HepG2 (cell line): Measurements from ENCODE around the gene CRKL. TPM values are rescaled to one million over a fixed set of nuclear protein-coding genes. Genes with fewer than 3 reads are reported as not detected.

Experiments used
- ATAC-seq: fragments of 200-7000 bp; cut with Tn5 transposase; 3 replicates; pipeline ENCODE4 v1.9.1; 2020; ENCODE audit warnings: mild to moderate bottlenecking, moderate library complexity
- BruUV-seq: library from RNA; stranded (reverse); fragments of 400-500 nt; replicated peaks from 2 replicates; lab custom pipeline; 2021; lab: Mats Ljungman, UMichigan
- CTCF ChIA-PET: fragments of 300-600 bp; formaldehyde crosslinking; extraction: SDS; loops from one replicate; lab custom pipeline; 2021; ENCODE audit warnings: low total read pairs, inconsistent platforms, low intra/inter-chr PET ratio; lab: Yijun Ruan, JAX
- POLR2A ChIA-PET: fragments of 350-600 bp; sonication (Branson Sonifier 250); formaldehyde crosslinking; loops from one replicate; lab custom pipeline; 2020; ENCODE audit warnings: antibody characterized with exemption, inconsistent platforms; lab: Yijun Ruan, JAX
- DNase-seq: peaks from one replicate; pipeline ENCODE4 v3.0.0-alpha.2; 2015; ENCODE audit warnings: low spot score
- FAIRE-seq: peaks from 3 replicates; lab custom pipeline; 2011; peaks lifted over from hg19 to GRCh38; lab: Jason Lieb, UNC
- H2AFZ ChIP-seq: one replicate; pipeline ENCODE4 v1.6.1; 2011; ENCODE audit warnings: low read length, inconsistent platforms
- H3K27ac ChIP-seq: fragments of 300-600 bp; 3 replicates; pipeline ENCODE4 v1.8.0; 2011; ENCODE audit warnings: mixed run types, mild to moderate bottlenecking, mixed read lengths, low read length, inconsistent platforms; ENCODE audit not compliant: insufficient read depth; ENCODE audit errors: extremely low read length
- H3K27me3 ChIP-seq, 2 experiments: fragments of 200-600 bp in 1 of 2; 2 replicates in 1 of 2; 3 replicates in 1 of 2; pipeline versions ENCODE4 v1.6.0 to v1.8.0; 2011; ENCODE audit warnings: low read length in 2 of 2, mild to moderate bottlenecking in 2 of 2, moderate library complexity in 2 of 2, inconsistent platforms in 1 of 2; ENCODE audit not compliant: insufficient read depth in 2 of 2, control insufficient read depth in 1 of 2
- H3K36me3 ChIP-seq, 2 experiments: fragments of 200-600 bp in 1 of 2; replicated peaks in 1 of 2; 2 replicates in 1 of 2; 3 replicates in 1 of 2; pipeline versions ENCODE4 v1.5.1 to v1.8.0; 2011; ENCODE audit warnings: low read length in 2 of 2, inconsistent platforms in 1 of 2; ENCODE audit not compliant: insufficient read depth in 2 of 2, control insufficient read depth in 1 of 2
- H3K4me1 ChIP-seq: 2 replicates; pipeline ENCODE4 v1.5.1; 2012; ENCODE audit warnings: low read length, inconsistent platforms; ENCODE audit not compliant: insufficient read depth
- H3K4me2 ChIP-seq: 2 replicates; pipeline ENCODE4 v1.6.0; 2011; ENCODE audit warnings: low read depth, low read length, inconsistent platforms
- H3K4me3 ChIP-seq, 3 experiments: fragments of 200-600 bp in 1 of 3; sonication (generic), shearing (Covaris generic) in 1 of 3; replicated peaks in 1 of 3; 2 replicates each; pipeline ENCODE4 v1.5.1; 2011 to 2016; ENCODE audit warnings: low read length in 3 of 3, inconsistent platforms in 2 of 3, low read depth in 2 of 3, mild to moderate bottlenecking in 2 of 3, control low read depth in 1 of 3, mixed read lengths in 1 of 3; ENCODE audit not compliant: insufficient read depth in 1 of 3
- H3K79me2 ChIP-seq: one replicate; pipeline ENCODE4 v1.6.1; 2011; ENCODE audit warnings: low read length, inconsistent platforms; ENCODE audit not compliant: insufficient read depth
- H3K9ac ChIP-seq: 2 replicates; pipeline ENCODE4 v1.6.0; 2011; ENCODE audit warnings: mild to moderate bottlenecking, low read depth, low read length, inconsistent platforms; ENCODE audit not compliant: insufficient read depth
- H3K9me3 ChIP-seq: 2 replicates; pipeline ENCODE4 v1.5.1; 2012; ENCODE audit warnings: mild to moderate bottlenecking, low read length
- H4K20me1 ChIP-seq: 2 replicates; pipeline ENCODE4 v1.6.0; 2011; ENCODE audit warnings: inconsistent platforms, mild to moderate bottlenecking, low read length, moderate library complexity; ENCODE audit not compliant: insufficient read depth
- AGO2 ChIP-seq: fragments of 200-400 bp; formaldehyde crosslinking; optimal IDR thresholded peaks from 2 replicates; pipeline ENCODE3; 2017; ENCODE audit warnings: mild to moderate bottlenecking, low read depth, low read length, moderate library complexity
- CBX1 ChIP-seq: IDR thresholded peaks from one replicate; pipeline ENCODE4 v1.6.1; 2016; ENCODE audit warnings: antibody characterized with exemption, low read depth
- FOXM1 ChIP-seq: sonication (generic); formaldehyde crosslinking; IDR thresholded peaks from 2 replicates; pipeline ENCODE4 v1.5.0; 2020; ENCODE audit warnings: missing genetic modification reagents
- KDM2A ChIP-seq: sonication (generic); formaldehyde crosslinking; IDR thresholded peaks from 2 replicates; pipeline ENCODE4 v1.4.0; 2020; ENCODE audit warnings: low read depth, missing genetic modification reagents, borderline replicate concordance
- KDM3A ChIP-seq: IDR thresholded peaks from 2 replicates; pipeline ENCODE4 v1.6.1; 2018; ENCODE audit warnings: low read depth, missing compliant biosample characterization
- MYNN ChIP-seq: sonication (generic); formaldehyde crosslinking; IDR thresholded peaks from 2 replicates; pipeline ENCODE4 v1.4.0; 2020; ENCODE audit warnings: mild to moderate bottlenecking, low read depth, missing genetic modification reagents
- ZBTB49 ChIP-seq: sonication (generic); formaldehyde crosslinking; IDR thresholded peaks from 2 replicates; pipeline ENCODE4 v1.4.0; 2020; ENCODE audit warnings: missing genetic modification reagents, borderline replicate concordance
- ZNF567 ChIP-seq: sonication (generic); formaldehyde crosslinking; IDR thresholded peaks from 2 replicates; pipeline ENCODE4 v1.8.1; 2023; ENCODE audit warnings: mild to moderate bottlenecking, missing genetic modification reagents, borderline replicate concordance
- ZNF766 ChIP-seq: sonication (generic); formaldehyde crosslinking; IDR thresholded peaks from 2 replicates; pipeline ENCODE4 v1.5.0; 2020; ENCODE audit warnings: missing genetic modification reagents, borderline replicate concordance
- WGBS: methylation state at CpG from one replicate; pipeline ENCODE4 v1.1.6; 2017; ENCODE audit warnings: low lambda C conversion rate; 5-methylcytosine and 5-hydroxymethylcytosine counted together
- in situ Hi-C: cut with HindIII; loops from 2 replicates; pipeline ENCODE4 v1.10.0; 2017; ENCODE audit warnings: low pct_unique_long_range_greater_than_20kb; ENCODE audit not compliant: extremely low pct_ligation_motif_present
- intact Hi-C: fragments of 100-400 bp; cut with micrococcal nuclease; formaldehyde crosslinking; loops from one replicate; pipeline ENCODE4 v1.10.0; 2022; ENCODE audit not compliant: unreplicated experiment
- polyA plus RNA-seq, 8 experiments: library from polyadenylated mRNA; depleted of rRNA in 3 of 8; stranded (reverse) in 7 of 8; unstranded in 1 of 8; fragments of >200 nt; fragmentation: Illumina TruSeq in 4 of 8; extraction: Trizol in 4 of 8; gene quantifications; 2 replicates each; pipeline versions ENCODE4 v1.2.1 to v1.2.3, GENCODE V29; 2011 to 2016; ENCODE audit warnings: low read depth in 4 of 8, missing spikeins in 1 of 8, mixed read lengths in 1 of 8; ENCODE audit not compliant: insufficient read depth in 1 of 8
- total RNA-seq, 5 experiments: library from RNA; depleted of rRNA; stranded (reverse); fragments of >200 nt; fragmentation: Illumina TruSeq; extraction: Trizol; gene quantifications; 2 replicates each; pipeline ENCODE4 v1.2.3, GENCODE V29; 2016; ENCODE audit warnings: low read depth in 1 of 5
- TF ChIP-seq, protein P1 (sequence below): sonication (generic); formaldehyde crosslinking; IDR thresholded peaks from 2 replicates; pipeline ENCODE4 v1.4.0; 2020; ENCODE audit warnings: missing genetic modification reagents
- TF ChIP-seq, protein P2 (sequence below): IDR thresholded peaks from 2 replicates; pipeline ENCODE4 v1.6.1; 2016; ENCODE audit warnings: low read depth

Gene CRKL
- total and polyA plus RNA-seq, 2 of the 13 experiments (the other 11 are each of a cell fraction or from before 2014, with no cell fraction given) = 37.4 to 60.6 TPM

- Histone ChIP-seq H4K20me1 (no peaks in the 10 kb centered on the region), H3K9me3 (no peaks in the 10 kb centered on the region), H3K4me2 (no peak overlapping the region), H3K27ac (no peak overlapping the region), H3K27me3 (no peaks in the 10 kb centered on the region), H3K79me2 (no peaks in the 10 kb centered on the region), H3K36me3 (peaks cover 3 to 34% of the 10 kb centered on the region in 2 experiments), H3K9ac (no peak overlapping the region), H3K4me3 (no peak overlapping the region), H3K4me1 (no peaks in the 10 kb centered on the region), H2AFZ (no peak overlapping the region)
- ChIA-PET POLR2A (no interaction called here), CTCF (no interaction called here)
- no peak for FAIRE-seq
- intact Hi-C loops (no loop called here), in situ Hi-C loops (no loop called here)
- BruUV-seq = no TSS peak
- TF ChIP-seq, protein P1, sequence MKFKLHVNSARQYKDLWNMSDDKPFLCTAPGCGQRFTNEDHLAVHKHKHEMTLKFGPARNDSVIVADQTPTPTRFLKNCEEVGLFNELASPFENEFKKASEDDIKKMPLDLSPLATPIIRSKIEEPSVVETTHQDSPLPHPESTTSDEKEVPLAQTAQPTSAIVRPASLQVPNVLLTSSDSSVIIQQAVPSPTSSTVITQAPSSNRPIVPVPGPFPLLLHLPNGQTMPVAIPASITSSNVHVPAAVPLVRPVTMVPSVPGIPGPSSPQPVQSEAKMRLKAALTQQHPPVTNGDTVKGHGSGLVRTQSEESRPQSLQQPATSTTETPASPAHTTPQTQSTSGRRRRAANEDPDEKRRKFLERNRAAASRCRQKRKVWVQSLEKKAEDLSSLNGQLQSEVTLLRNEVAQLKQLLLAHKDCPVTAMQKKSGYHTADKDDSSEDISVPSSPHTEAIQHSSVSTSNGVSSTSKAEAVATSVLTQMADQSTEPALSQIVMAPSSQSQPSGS (CRISPR knock-in tag) = no peak
- peak; percentile 3 for TF ChIP-seq AGO2
- ATAC-seq = no peak
- no peak for DNase-seq
- 100% methylated on average over 4 of the region's 29 CpGs for WGBS
Observed at GRCh38 chr22:20993304-20994127, 76.3 kb downstream of the CRKL start.

DNA sequence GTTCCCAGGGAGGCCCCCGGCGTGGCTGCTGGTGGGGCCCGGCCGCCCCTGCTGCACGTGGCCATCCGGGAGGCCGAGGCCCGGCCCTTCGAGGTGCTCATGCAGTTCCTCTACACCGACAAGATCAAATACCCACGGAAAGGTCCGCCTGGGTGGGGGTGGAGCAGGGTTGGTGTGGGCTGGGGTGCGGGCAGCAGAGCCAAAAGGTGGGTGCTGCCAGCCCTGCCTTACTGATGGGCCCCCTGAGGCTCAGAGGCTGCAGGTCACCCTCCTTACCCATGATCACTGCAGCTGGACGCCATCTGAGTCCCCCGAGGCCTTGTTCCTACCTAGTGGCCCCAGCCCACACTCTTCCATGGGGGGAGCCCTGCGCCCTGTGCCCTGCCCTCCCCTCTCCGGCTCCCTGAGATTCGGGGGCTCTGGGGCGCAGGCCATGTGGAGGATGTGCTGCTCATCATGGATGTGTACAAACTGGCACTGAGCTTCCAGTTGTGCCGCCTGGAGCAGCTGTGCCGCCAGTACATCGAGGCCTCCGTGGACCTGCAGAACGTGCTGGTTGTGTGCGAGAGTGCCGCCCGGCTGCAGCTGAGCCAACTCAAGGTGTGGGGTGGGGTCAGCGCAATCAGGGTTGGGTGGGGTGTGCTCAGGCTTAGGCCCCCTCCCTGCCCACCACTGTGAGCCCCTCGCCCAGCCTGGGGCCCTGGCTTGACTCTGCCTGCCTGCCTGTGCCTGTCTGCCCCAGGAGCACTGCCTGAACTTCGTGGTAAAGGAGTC is 77.1 kb downstream of the CRKL start:
- FAIRE-seq = no peak
- TF ChIP-seq FOXM1 (CRISPR knock-in tag) (no peak), KDM3A (CRISPR knock-in tag) (no peak), MYNN (CRISPR knock-in tag) (no peak), ZNF766 (no peak), KDM2A (CRISPR knock-in tag) (no peak), ZBTB49 (CRISPR knock-in tag) (no peak), ZNF567 (no peak), CBX1 (no peak)
- TF ChIP-seq, protein P2, sequence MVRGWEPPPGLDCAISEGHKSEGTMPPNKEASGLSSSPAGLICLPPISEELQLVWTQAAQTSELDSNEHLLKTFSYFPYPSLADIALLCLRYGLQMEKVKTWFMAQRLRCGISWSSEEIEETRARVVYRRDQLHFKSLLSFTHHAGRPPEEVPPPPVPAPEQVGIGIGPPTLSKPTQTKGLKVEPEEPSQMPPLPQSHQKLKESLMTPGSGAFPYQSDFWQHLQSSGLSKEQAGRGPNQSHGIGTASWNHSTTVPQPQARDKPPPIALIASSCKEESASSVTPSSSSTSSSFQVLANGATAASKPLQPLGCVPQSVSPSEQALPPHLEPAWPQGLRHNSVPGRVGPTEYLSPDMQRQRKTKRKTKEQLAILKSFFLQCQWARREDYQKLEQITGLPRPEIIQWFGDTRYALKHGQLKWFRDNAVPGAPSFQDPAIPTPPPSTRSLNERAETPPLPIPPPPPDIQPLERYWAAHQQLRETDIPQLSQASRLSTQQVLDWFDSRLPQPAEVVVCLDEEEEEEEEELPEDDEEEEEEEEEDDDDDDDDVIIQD (CRISPR knock-in tag) = no peak

More for the DNA sequence above, 77.1 kb downstream of the CRKL start:
- in situ Hi-C loops = no loop called here
- DNase-seq = no peak
- ChIA-PET CTCF (no interaction called here), POLR2A (no interaction called here)
- no peak overlapping the region for H3K4me3 ChIP-seq
- H3K36me3 ChIP-seq = peaks cover 3 to 41% of the 10 kb centered on the region in 2 experiments
- H3K27me3 ChIP-seq = no peaks in the 10 kb centered on the region
- no peaks in the 10 kb centered on the region for H3K4me1 ChIP-seq
- no peak for ATAC-seq
- H3K9ac ChIP-seq = no peak overlapping the region
- no peak overlapping the region for H3K4me2 ChIP-seq
- H3K9me3 ChIP-seq = no peaks in the 10 kb centered on the region
- H3K79me2 ChIP-seq = no peaks in the 10 kb centered on the region
- H3K27ac ChIP-seq = no peak overlapping the region
- intact Hi-C loops = no loop called here
- BruUV-seq = no TSS peak
- H4K20me1 ChIP-seq = no peaks in the 10 kb centered on the region
- 99% methylated on average over 12 of the region's 30 CpGs for WGBS
- no peak overlapping the region for H2AFZ ChIP-seq
